Measurements from ENCODE around the gene NRAS.

Gene NRAS

GRCh38 chr1:114710360-114710759 lies 6.2 kb downstream of the NRAS start:
- no peak for DNase-seq (ENCODE audit: low spot score)
- TF ChIP-seq CTCF (IDR thresholded peaks at IDR 0.05; ENCODE audit: extremely low read depth, missing control alignments): no peak

- no peak for DNase-seq (ENCODE audit: low spot score)
- no peak for TF ChIP-seq CTCF (IDR thresholded peaks at IDR 0.05; ENCODE audit: extremely low read depth, missing control alignments)
Measured at GRCh38 chr1:114707604-114708003, 9.0 kb downstream of the NRAS start.

- TF ChIP-seq CTCF (IDR thresholded peaks at IDR 0.05; ENCODE audit: extremely low read depth, missing control alignments): no peak
- no peak for DNase-seq (ENCODE audit: low spot score)
Measured at GRCh38 chr1:114703242-114703641, 13.3 kb downstream of the NRAS start.

GRCh38 chr1:114702737-114703136 lies 13.8 kb downstream of the NRAS start:
- no peak for TF ChIP-seq CTCF (IDR thresholded peaks at IDR 0.05; ENCODE audit: extremely low read depth, missing control alignments)
- peak; percentile 20 for DNase-seq (ENCODE audit: low spot score)

GRCh38 chr1:114701931-114702330 lies 14.6 kb downstream of the NRAS start:
- DNase-seq (ENCODE audit: low spot score): no peak
- TF ChIP-seq CTCF (IDR thresholded peaks at IDR 0.05; ENCODE audit: extremely low read depth, missing control alignments): no peak

- TF ChIP-seq CTCF (IDR thresholded peaks at IDR 0.05; ENCODE audit: extremely low read depth, missing control alignments): no peak
- no peak for DNase-seq (ENCODE audit: low spot score)
Measured at GRCh38 chr1:114700036-114700600, 16.5 kb downstream of the NRAS start.

GRCh38 chr1:114696810-114697209 lies 19.8 kb downstream of the NRAS start:
- TF ChIP-seq CTCF (IDR thresholded peaks at IDR 0.05; ENCODE audit: extremely low read depth, missing control alignments): no peak

More at GRCh38 chr1:114696810-114697209, 19.8 kb downstream of the NRAS start:
- DNase-seq (ENCODE audit: low spot score): no peak

Data from GM20000 (cell line).